Neutrophil (primary cell): ENCODE measurements around the gene ENHO.
"Not testable (repeated sequence)": the region's sequence is repeated elsewhere in the genome, so short reads cannot be mapped to it uniquely, and the experiment has no call there.

Experiments
- H3K27ac ChIP-seq: fragments of 200-600 bp; sonication (generic); 2 replicates; pipeline ENCODE4 v1.5.1; 2016; ENCODE audit warnings: mild to moderate bottlenecking, moderate library complexity
- H3K27me3 ChIP-seq: fragments of 200-600 bp; sonication (generic); 2 replicates; pipeline ENCODE4 v1.6.0; 2016; ENCODE audit warnings: mild to moderate bottlenecking
- H3K36me3 ChIP-seq: fragments of 200-600 bp; sonication (generic); 2 replicates; pipeline ENCODE4 v1.5.1; 2017
- H3K4me1 ChIP-seq, 2 experiments: fragments of 200-600 bp in 1 of 2; sonication (generic) in 1 of 2; 1 replicate in 1 of 2; 2 replicates in 1 of 2; pipeline versions ENCODE4 v1.5.1 to v1.6.1; 2013 to 2016; ENCODE audit warnings: low read depth in 1 of 2, low read length in 1 of 2, mild to moderate bottlenecking in 1 of 2, moderate library complexity in 1 of 2; ENCODE audit not compliant: control insufficient read depth in 1 of 2, insufficient read depth in 1 of 2
- H3K4me3 ChIP-seq, 2 experiments: fragments of 200-600 bp in 1 of 2; sonication (generic) in 1 of 2; 1 replicate in 1 of 2; 2 replicates in 1 of 2; pipeline ENCODE4 v1.5.1; 2013 to 2016; ENCODE audit warnings: low read depth in 1 of 2, low read length in 1 of 2, mild to moderate bottlenecking in 1 of 2, moderate library complexity in 1 of 2
- H3K9me3 ChIP-seq: fragments of 200-600 bp; sonication (generic); 2 replicates; pipeline ENCODE4 v1.5.1; 2016
- CTCF ChIP-seq: fragments of 200-600 bp; sonication (generic); IDR thresholded peaks from 2 replicates; pipeline ENCODE4 v1.5.1; 2016; ENCODE audit warnings: antibody characterized with exemption

Gene ENHO

GRCh38 chr9:34540827-34541226 lies 18.0 kb upstream of the ENHO start:
- Histone ChIP-seq H3K27me3 (peaks cover 45% of the 10 kb centered on the region), H3K4me1 (no peaks in the 10 kb centered on the region), H3K9me3 (no peaks in the 10 kb centered on the region), H3K36me3 (no peaks in the 10 kb centered on the region), H3K27ac (no peak overlapping the region), H3K4me3 (no peak overlapping the region)
- TF ChIP-seq CTCF: no peak

- no peak overlapping the region for H3K27ac ChIP-seq
- H3K4me1 ChIP-seq: no peaks in the 10 kb centered on the region
- no peaks in the 10 kb centered on the region for H3K36me3 ChIP-seq
- H3K27me3 ChIP-seq: peaks cover 54% of the 10 kb centered on the region
- no peaks in the 10 kb centered on the region for H3K9me3 ChIP-seq
- H3K4me3 ChIP-seq: no peak overlapping the region
- TF ChIP-seq CTCF: no peak
Observed at GRCh38 chr9:34536685-34537084, 13.9 kb upstream of the ENHO start.

- H3K27me3 ChIP-seq: peaks cover 62% of the 10 kb centered on the region
- not testable (repeated sequence) for H3K4me1 ChIP-seq, H3K36me3 ChIP-seq, H3K27ac ChIP-seq, H3K9me3 ChIP-seq, H3K4me3 ChIP-seq
Observed at GRCh38 chr9:34532041-34532440, 9.3 kb upstream of the ENHO start.

- no peak overlapping the region for H3K27ac ChIP-seq
- peaks cover 3 to 11% of the 10 kb centered on the region in 2 experiments for H3K4me1 ChIP-seq
- H3K36me3 ChIP-seq: no peaks in the 10 kb centered on the region
- TF ChIP-seq CTCF: no peak
- H3K9me3 ChIP-seq: no peaks in the 10 kb centered on the region
- peaks cover 63% of the 10 kb centered on the region for H3K27me3 ChIP-seq
- no peak overlapping the region for H3K4me3 ChIP-seq
Observed at GRCh38 chr9:34526026-34526425, 3.2 kb upstream of the ENHO start.

- H3K9me3 ChIP-seq: no peaks in the 10 kb centered on the region
- no peak for TF ChIP-seq CTCF
- H3K27ac ChIP-seq: no peak overlapping the region
- no peak overlapping the region for H3K4me3 ChIP-seq
- no peaks in the 10 kb centered on the region for H3K36me3 ChIP-seq
- H3K27me3 ChIP-seq: peaks cover 67% of the 10 kb centered on the region
- peaks cover 3 to 11% of the 10 kb centered on the region in 2 experiments for H3K4me1 ChIP-seq
Observed at GRCh38 chr9:34524349-34524748, 1.6 kb upstream of the ENHO start.

- Histone ChIP-seq H3K36me3 (no peaks in the 10 kb centered on the region), H3K27me3 (peaks cover 80% of the 10 kb centered on the region), H3K27ac (peak overlapping the region; percentile 10), H3K9me3 (no peaks in the 10 kb centered on the region), H3K4me1 (peaks cover 3 to 11% of the 10 kb centered on the region in 2 experiments), H3K4me3 (peak overlapping the region in 1 of 2 experiments; percentile 32)
- TF ChIP-seq CTCF: no peak
Observed at GRCh38 chr9:34522091-34522887, 501 bp downstream of the ENHO start.
